Colonic mucosa (tissue), 4 donors: ENCODE data around the gene METTL6. TPM values are rescaled to one million over a fixed set of nuclear protein-coding genes. Genes with fewer than 3 reads are reported as not detected.

Experiments
- DNase-seq: peaks from one replicate; pipeline ENCODE4 v3.0.0-alpha.2; 2020
- H3K27ac ChIP-seq: fragments of 200-600 bp; one replicate; pipeline ENCODE4 v1.8.0; 2021
- H3K27me3 ChIP-seq: fragments of 200-600 bp; one replicate; pipeline ENCODE4 v1.8.0; 2021
- H3K36me3 ChIP-seq: fragments of 200-600 bp; one replicate; pipeline ENCODE4 v1.8.0; 2021
- H3K4me1 ChIP-seq: fragments of 200-600 bp; one replicate; pipeline ENCODE4 v1.8.0; 2021; ENCODE audit warnings: mild to moderate bottlenecking
- H3K4me3 ChIP-seq: fragments of 200-600 bp; one replicate; pipeline ENCODE4 v1.8.0; 2021
- H3K9ac ChIP-seq, 2 donors: one replicate each; pipeline ENCODE4 v1.7.0; 2013; ENCODE audit warnings: control low read depth in 2 of 2, low read depth in 2 of 2, low read length in 2 of 2
- H3K9me3 ChIP-seq: fragments of 200-600 bp; one replicate; pipeline ENCODE4 v1.8.0; 2021
- CTCF ChIP-seq: fragments of 200-600 bp; IDR thresholded peaks from one replicate; pipeline ENCODE4 v1.8.0; 2022; ENCODE audit warnings: antibody characterized with exemption, mild to moderate bottlenecking
- intact Hi-C: fragments of 100-400 bp; cut with DNase I; formaldehyde crosslinking; loops from one replicate; pipeline ENCODE4 v1.14.1; 2022
- total RNA-seq, 2 donors: library from RNA; stranded (reverse); fragmentation: NEBNext Ultra II Directional in 1 of 2; extraction: Animal tissue kit (Norgen Biotek cat#: 25700) in 1 of 2; gene quantifications; one replicate each; pipeline ENCODE4 v1.2.1, GENCODE V29; 2021
- donor health status: healthy.
- donor health status: DM: no; HTN: no; CAD: no.
- donor health status: DM: no; HTN: no; CAD: no.

Gene METTL6
- total RNA-seq, 2 donors from 2014 or later: 8.8 to 11.4 TPM

GRCh38 chr3:15453501-15453900 is 26.2 kb upstream of the METTL6 start:
- Histone ChIP-seq H3K9me3 (no peaks in the 10 kb centered on the region), H3K27ac (no peak overlapping the region), H3K4me1 (no peaks in the 10 kb centered on the region), H3K4me3 (no peak overlapping the region), H3K27me3 (no peaks in the 10 kb centered on the region), H3K36me3 (no peaks in the 10 kb centered on the region), H3K9ac (no peak overlapping the region)
- DNase-seq: no peak
- intact Hi-C loops: no loop called here
- no peak for TF ChIP-seq CTCF

GRCh38 chr3:15452961-15453360 is 25.6 kb upstream of the METTL6 start:
- Histone ChIP-seq H3K9ac (no peak overlapping the region), H3K4me3 (no peak overlapping the region), H3K36me3 (no peaks in the 10 kb centered on the region), H3K27ac (no peak overlapping the region), H3K27me3 (no peaks in the 10 kb centered on the region), H3K4me1 (no peaks in the 10 kb centered on the region), H3K9me3 (no peaks in the 10 kb centered on the region)
- no peak for DNase-seq
- intact Hi-C loops: no loop called here
- TF ChIP-seq CTCF: no peak

- Histone ChIP-seq H3K27me3 (no peaks in the 10 kb centered on the region), H3K4me3 (no peak overlapping the region), H3K4me1 (no peaks in the 10 kb centered on the region), H3K9me3 (no peaks in the 10 kb centered on the region), H3K36me3 (no peaks in the 10 kb centered on the region), H3K9ac (no peak overlapping the region), H3K27ac (no peak overlapping the region)
- TF ChIP-seq CTCF: no peak
- intact Hi-C loops: no loop called here
- DNase-seq: no peak
These were observed 24.8 kb upstream of the METTL6 start for GRCh38 chr3:15452156-15452555.

GRCh38 chr3:15451216-15452113 is 24.1 kb upstream of the METTL6 start:
- intact Hi-C loops: no loop called here
- Histone ChIP-seq H3K9ac (no peak overlapping the region), H3K9me3 (no peaks in the 10 kb centered on the region), H3K36me3 (no peaks in the 10 kb centered on the region), H3K4me3 (no peak overlapping the region), H3K27ac (no peak overlapping the region), H3K27me3 (no peaks in the 10 kb centered on the region), H3K4me1 (no peaks in the 10 kb centered on the region)
- TF ChIP-seq CTCF: no peak
- no peak for DNase-seq

GRCh38 chr3:15450438-15451215 is 23.3 kb upstream of the METTL6 start:
- Histone ChIP-seq H3K9ac (no peak overlapping the region), H3K27ac (no peak overlapping the region), H3K4me3 (no peak overlapping the region), H3K27me3 (no peaks in the 10 kb centered on the region), H3K4me1 (no peaks in the 10 kb centered on the region), H3K9me3 (no peaks in the 10 kb centered on the region), H3K36me3 (no peaks in the 10 kb centered on the region)
- intact Hi-C loops: no loop called here
- TF ChIP-seq CTCF: no peak
- DNase-seq: no peak
